DMS153 treated with DMSO at 0.1 percent for 48 hours (cell line): ENCODE data around the gene NDUFB1.

Experiments
- DNase-seq: peaks from one replicate; lab custom pipeline; 2025; ENCODE audit not compliant: unreplicated experiment; lab: John Stamatoyannopoulos, UW

Gene NDUFB1

DNA sequence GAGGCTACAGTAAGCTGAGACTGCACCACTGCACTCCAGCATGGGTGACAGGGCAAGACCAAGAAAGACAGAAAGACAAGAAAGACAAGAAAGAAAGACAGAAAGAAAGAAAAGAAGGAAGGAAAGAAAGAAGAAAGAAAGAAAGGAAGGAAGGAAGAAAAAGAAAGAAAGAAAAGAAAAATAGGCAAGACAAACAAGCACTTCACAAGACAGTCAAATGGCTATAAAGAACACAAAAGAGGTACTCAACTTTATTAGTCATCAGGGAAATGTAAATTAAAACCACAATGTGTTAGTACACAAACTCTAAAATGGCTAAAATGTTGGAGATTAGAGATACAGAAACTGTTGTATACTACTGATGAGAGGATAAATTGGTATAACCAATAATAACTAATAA lies 21.7 kb downstream of the NDUFB1 start:
- no peak for DNase-seq

- DNase-seq, result no peak
Measured at GRCh38 chr14:92093320-92093719, 28.2 kb downstream of the NDUFB1 start.

- DNase-seq, result no peak
Measured at GRCh38 chr14:92088494-92088893, 33.0 kb downstream of the NDUFB1 start.

DNA sequence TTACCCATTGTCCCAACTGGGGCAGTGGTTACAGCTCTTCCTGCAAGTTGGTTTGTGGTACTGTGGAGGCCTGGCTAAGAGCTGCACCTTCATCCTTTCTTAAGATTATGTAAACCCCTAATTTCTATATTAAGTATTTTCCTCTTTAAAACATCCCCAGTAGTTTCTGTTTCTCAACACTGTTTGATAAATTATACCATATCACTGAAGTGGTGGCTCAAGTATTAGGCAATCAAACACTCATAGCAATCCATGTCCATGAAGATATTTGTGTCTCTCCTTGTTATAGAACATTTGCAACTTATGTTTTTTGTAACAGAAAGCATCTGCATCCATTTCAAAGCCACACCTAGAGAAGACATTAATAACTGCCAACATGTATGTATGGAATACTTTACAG lies 47.0 kb downstream of the NDUFB1 start:
- no peak for DNase-seq
